GM12878 (cell line): ENCODE results near the gene ADAMTS2. TPM values are rescaled to one million over a fixed set of nuclear protein-coding genes. Genes with fewer than 3 reads are reported as not detected.

Experiments used
- ATAC-seq: fragments of 200-7000 bp; cut with Tn5 transposase; 3 replicates; pipeline ENCODE4 v1.9.1; 2020; ENCODE audit warnings: mild to moderate bottlenecking, moderate library complexity
- BruUV-seq: library from RNA; stranded (reverse); fragments of 400-500 nt; replicated peaks from 2 replicates; lab custom pipeline; 2021; lab: Mats Ljungman, UMichigan
- CTCF ChIA-PET: fragments of 300-600 bp; sonication (Branson Sonifier 250); formaldehyde crosslinking; extraction: SDS; loops from one replicate; lab custom pipeline; 2021; ENCODE audit warnings: inconsistent platforms; lab: Yijun Ruan, JAX
- POLR2A ChIA-PET: fragments of 350-600 bp; formaldehyde crosslinking; extraction: SDS; loops from one replicate; lab custom pipeline; 2021; ENCODE audit warnings: inconsistent platforms; lab: Charles Lee
- RAD21 ChIA-PET: fragments of 300-600 bp; sonication (Branson Sonifier 250); formaldehyde crosslinking; loops from one replicate; lab custom pipeline; 2023; ENCODE audit warnings: antibody characterized with exemption; ENCODE audit not compliant: unreplicated experiment; lab: Charles Lee
- SMC1A ChIA-PET: fragments of 300-600 bp; sonication (Branson Sonifier 250); formaldehyde crosslinking; loops from one replicate; lab custom pipeline; 2023; ENCODE audit not compliant: unreplicated experiment, uncharacterized antibody; lab: Charles Lee
- DNase-seq: peaks from one replicate; pipeline ENCODE4 v3.0.0-alpha.2; 2011; ENCODE audit warnings: low read depth, low spot score
- FAIRE-seq: peaks from 3 replicates; lab custom pipeline; 2011; peaks lifted over from hg19 to GRCh38; lab: Jason Lieb, UNC
- H2AFZ ChIP-seq: 2 replicates; pipeline ENCODE4 v1.6.0; 2011; ENCODE audit warnings: low read depth, low read length, control low read depth; ENCODE audit not compliant: control insufficient read depth
- H3K27ac ChIP-seq: 2 replicates; pipeline ENCODE4 v1.5.1; 2011; ENCODE audit warnings: control low read depth; ENCODE audit not compliant: control insufficient read depth, insufficient read depth
- H3K27me3 ChIP-seq, 2 experiments: replicated peaks in 1 of 2; 2 replicates each; pipeline versions ENCODE4 v1.6.0 to v1.6.1; 2011; ENCODE audit warnings: low read length in 1 of 2; ENCODE audit not compliant: control insufficient read depth in 2 of 2, insufficient read depth in 2 of 2
- H3K36me3 ChIP-seq, 2 experiments: 2 replicates each; pipeline ENCODE4 v1.5.1; 2011; ENCODE audit warnings: low read length in 1 of 2; ENCODE audit not compliant: control insufficient read depth in 2 of 2, insufficient read depth in 2 of 2
- H3K4me1 ChIP-seq: 2 replicates; pipeline ENCODE4 v1.6.1; 2011; ENCODE audit warnings: mild to moderate bottlenecking, low read length, moderate library complexity, mixed read lengths; ENCODE audit not compliant: control insufficient read depth, insufficient read depth
- H3K4me2 ChIP-seq: 2 replicates; pipeline ENCODE4 v1.6.0; 2011; ENCODE audit warnings: control low read depth; ENCODE audit not compliant: control insufficient read depth, insufficient read depth
- H3K4me3 ChIP-seq: fragments of 200-600 bp; sonication (generic); 2 replicates; pipeline ENCODE4 v1.5.1; 2016
- H3K79me2 ChIP-seq: 2 replicates; pipeline ENCODE4 v1.6.0; 2011; ENCODE audit warnings: low read length; ENCODE audit not compliant: control insufficient read depth, insufficient read depth
- H3K9ac ChIP-seq: 2 replicates; pipeline ENCODE4 v1.8.0; 2011; ENCODE audit warnings: low read length, control low read depth, mixed read lengths; ENCODE audit not compliant: control insufficient read depth, insufficient read depth
- H3K9me3 ChIP-seq: replicated peaks from 3 replicates; pipeline ENCODE4 v1.5.1; 2011; ENCODE audit warnings: mild to moderate bottlenecking, low read length; ENCODE audit not compliant: control insufficient read depth, insufficient read depth
- H4K20me1 ChIP-seq: 2 replicates; pipeline ENCODE4 v1.6.0; 2011; ENCODE audit not compliant: control insufficient read depth, insufficient read depth
- CUX1 ChIP-seq: IDR thresholded peaks from 2 replicates; pipeline ENCODE4 v1.6.1; 2012; ENCODE audit warnings: improper control_type of control experiment, low read depth, low read length; ENCODE audit not compliant: insufficient replicate concordance
- HDGF ChIP-seq: fragments of 450-650 bp; IDR thresholded peaks from 2 replicates; pipeline ENCODE4 v1.6.1; 2016; ENCODE audit warnings: antibody characterized with exemption
- JUNB ChIP-seq: IDR thresholded peaks from 2 replicates; pipeline ENCODE4 v1.6.1; 2016; ENCODE audit warnings: antibody characterized with exemption, mild to moderate bottlenecking
- NRF1 ChIP-seq: conservative IDR thresholded peaks from 2 replicates; pipeline ENCODE4 v1.6.1; 2011; ENCODE audit warnings: mild to moderate bottlenecking, low read depth, low read length, improper control_type of control experiment
- PBX3 ChIP-seq: IDR thresholded peaks from 2 replicates; pipeline ENCODE4 v1.6.1; 2011; ENCODE audit warnings: mild to moderate bottlenecking, low read depth, low read length, moderate library complexity; ENCODE audit not compliant: insufficient replicate concordance
- PML ChIP-seq: IDR thresholded peaks from 2 replicates; pipeline ENCODE4 v1.6.1; 2012; ENCODE audit warnings: low read length, inconsistent platforms
- POU2F2 ChIP-seq: IDR thresholded peaks from 3 replicates; pipeline ENCODE4 v1.6.1; 2011; ENCODE audit warnings: low read depth, mild to moderate bottlenecking, low read length, borderline replicate concordance
- PRDM15 ChIP-seq: fragments of 450-650 bp; formaldehyde crosslinking; IDR thresholded peaks from 2 replicates; pipeline ENCODE4 v1.4.0; 2020; ENCODE audit warnings: mild to moderate bottlenecking, moderate library complexity
- RAD51 ChIP-seq: fragments of 450-650 bp; IDR thresholded peaks from 2 replicates; pipeline ENCODE4 v1.6.1; 2016; ENCODE audit warnings: moderate library complexity, mild to moderate bottlenecking, inconsistent platforms
- SIX5 ChIP-seq: IDR thresholded peaks from 2 replicates; pipeline ENCODE4 v1.6.1; 2011; ENCODE audit warnings: mild to moderate bottlenecking, low read depth, low read length, moderate library complexity; ENCODE audit not compliant: severe bottlenecking
- ZNF384 ChIP-seq: IDR thresholded peaks from 2 replicates; pipeline ENCODE4 v1.6.1; 2012; ENCODE audit warnings: low read depth, mild to moderate bottlenecking, low read length, improper control_type of control experiment, borderline replicate concordance
- ZNF622 ChIP-seq: fragments of 450-650 bp; IDR thresholded peaks from 2 replicates; pipeline ENCODE4 v1.6.1; 2017; ENCODE audit warnings: mild to moderate bottlenecking, inconsistent platforms
- WGBS: methylation state at CpG from one replicate; pipeline ENCODE4 v1.1.6; 2016; ENCODE audit warnings: low lambda C conversion rate; ENCODE audit not compliant: insufficient replicate concordance, insufficient coverage; ENCODE audit errors: missing lambda C conversion rate; 5-methylcytosine and 5-hydroxymethylcytosine counted together
- in situ Hi-C: fragments of 300-500 bp; cut with MboI; formaldehyde crosslinking; loops from 9 replicates; pipeline ENCODE4 v1.14.3; 2018; ENCODE audit warnings: mixed read lengths
- intact Hi-C: fragments of 100-400 bp; cut with micrococcal nuclease; formaldehyde crosslinking; loops from one replicate; pipeline ENCODE4 v1.14.2; 2022; ENCODE audit not compliant: unreplicated experiment
- polyA plus RNA-seq, 11 experiments: library from polyadenylated mRNA; depleted of rRNA in 4 of 11; unstranded in 6 of 11; stranded (reverse) in 5 of 11; fragments of >200 nt; fragmentation: Nextera tagmentation in 4 of 11; fragmentation: Illumina TruSeq in 1 of 11; extraction: Ambion mirVana in 4 of 11; extraction: Trizol in 1 of 11; gene quantifications; 1 replicate in 1 of 11; 2 replicates in 10 of 11; pipeline versions ENCODE4 v1.2.1 to v1.2.3, GENCODE V29; 2011 to 2016; ENCODE audit warnings: inconsistent platforms in 2 of 11, missing spikeins in 2 of 11, low read depth in 1 of 11
- total RNA-seq, 4 experiments: library from RNA; depleted of rRNA in 3 of 4; stranded (reverse); fragments of >200 nt in 3 of 4; fragmentation: Illumina TruSeq in 1 of 4; extraction: Trizol in 1 of 4; gene quantifications; 2 replicates each; pipeline versions ENCODE4 v1.2.1 to v1.2.3, GENCODE V29; 2013 to 2021

The ADAMTS2 gene
- total and polyA plus RNA-seq, 10 of the 15 experiments (the other 5 are each of a cell fraction or from before 2014, with no cell fraction given): 0.03 to 0.05 TPM; not detected in 8

GRCh38 chr5:179118756-179119414 lies 226.4 kb downstream of the ADAMTS2 start (continued):
- TF ChIP-seq CUX1 (no peak), NRF1 (no peak), HDGF (no peak), ZNF384 (no peak), PML (no peak)

GRCh38 chr5:179118338-179118737 lies 226.9 kb downstream of the ADAMTS2 start:
- in situ Hi-C loops (no loop called here), intact Hi-C loops (no loop called here)
- Histone ChIP-seq H3K4me2 (no peak overlapping the region), H3K79me2 (no peaks in the 10 kb centered on the region), H3K27ac (no peak overlapping the region), H4K20me1 (no peaks in the 10 kb centered on the region), H3K36me3 (no peaks in the 10 kb centered on the region), H3K9me3 (no peaks in the 10 kb centered on the region; the same call in 2 of the 3 replicates), H3K4me3 (no peak overlapping the region), H3K27me3 (no peaks in the 10 kb centered on the region), H3K9ac (no peak overlapping the region), H3K4me1 (no peaks in the 10 kb centered on the region), H2AFZ (no peak overlapping the region)
- no peak for ATAC-seq
- ChIA-PET POLR2A (no interaction called here), SMC1A (no interaction called here), RAD21 (no interaction called here), CTCF (no interaction called here)
- WGBS: 43% methylated on average over 4 of the region's 4 CpGs
- no TSS peak for BruUV-seq
- no peak for FAIRE-seq
- DNase-seq: no peak
- TF ChIP-seq POU2F2 (no peak), PRDM15 (CRISPR knock-in tag) (no peak), SIX5 (no peak), ZNF622 (no peak), PBX3 (no peak), JUNB (no peak), RAD51 (no peak)
